SK-MEL-5 (cell line): ENCODE results near the gene NCKAP1. TPM values are rescaled to one million over a fixed set of nuclear protein-coding genes. Genes with fewer than 3 reads are reported as not detected.
"Not testable (repeated sequence)": the region's sequence is repeated elsewhere in the genome, so short reads cannot be mapped to it uniquely, and the experiment has no call there.

Experiments
- DNase-seq: peaks from one replicate; pipeline ENCODE4 v3.0.0-alpha.2; 2016; ENCODE audit warnings: low read depth, low spot score
- in situ Hi-C: cut with HindIII; loops from 2 replicates; pipeline ENCODE4 v1.10.0; 2016; ENCODE audit warnings: low sequenced_read_pairs, high pct_unique_total_duplicates, low pct_unique_long_range_greater_than_20kb
- total RNA-seq: library from RNA; depleted of rRNA; stranded (reverse); fragments of >200 nt; shearing (Covaris generic); gene quantifications from 2 replicates; pipeline ENCODE4 v1.2.3, GENCODE V29; 2014

The NCKAP1 gene
- total RNA-seq, 1 experiment from 2014 or later = 125 TPM

GRCh38 chr2:183047486-183048125 is 9.3 kb upstream of the NCKAP1 start:
- in situ Hi-C loops, DNase-seq: not testable (repeated sequence)

GRCh38 chr2:183043580-183043979 is 5.3 kb upstream of the NCKAP1 start:
- DNase-seq, in situ Hi-C loops: not testable (repeated sequence)

- DNase-seq = no peak
- in situ Hi-C loops = no loop called here
Measured at GRCh38 chr2:183040604-183041003, 2.3 kb upstream of the NCKAP1 start.

- in situ Hi-C loops = no loop called here
- DNase-seq = peak; percentile 11
Measured at GRCh38 chr2:183037553-183038340, 510 bp downstream of the NCKAP1 start.

- peak; percentile 13 for DNase-seq
- in situ Hi-C loops = no loop called here
Measured at GRCh38 chr2:183037074-183037552, 1.1 kb downstream of the NCKAP1 start.

- in situ Hi-C loops = no loop called here
- no peak for DNase-seq
Measured at GRCh38 chr2:183035954-183036669, 2.1 kb downstream of the NCKAP1 start.

GRCh38 chr2:183035298-183035953 is 2.8 kb downstream of the NCKAP1 start:
- no peak for DNase-seq
- in situ Hi-C loops = no loop called here

GRCh38 chr2:183034806-183035205 is 3.5 kb downstream of the NCKAP1 start:
- in situ Hi-C loops = no loop called here
- DNase-seq = no peak

GRCh38 chr2:183033951-183034350 is 4.3 kb downstream of the NCKAP1 start:
- DNase-seq = no peak
- in situ Hi-C loops = no loop called here

- no peak for DNase-seq
- in situ Hi-C loops = no loop called here
Measured at GRCh38 chr2:183031911-183032794, 6.1 kb downstream of the NCKAP1 start.

GRCh38 chr2:183029219-183029618 is 9.0 kb downstream of the NCKAP1 start:
- DNase-seq = no peak
- in situ Hi-C loops = no loop called here

GRCh38 chr2:183028108-183028507 is 10.1 kb downstream of the NCKAP1 start:
- no peak for DNase-seq
- in situ Hi-C loops = no loop called here

- in situ Hi-C loops = no loop called here
- no peak for DNase-seq
Measured at GRCh38 chr2:183027443-183027842, 10.8 kb downstream of the NCKAP1 start.

GRCh38 chr2:183026424-183026823 is 11.8 kb downstream of the NCKAP1 start:
- no peak for DNase-seq

GRCh38 chr2:183025993-183026392 is 12.3 kb downstream of the NCKAP1 start:
- no peak for DNase-seq
- in situ Hi-C loops = no loop called here

More at GRCh38 chr2:183026424-183026823, 11.8 kb downstream of the NCKAP1 start:
- in situ Hi-C loops = no loop called here

GRCh38 chr2:183024339-183025095 is 13.7 kb downstream of the NCKAP1 start:
- in situ Hi-C loops = no loop called here
- no peak for DNase-seq
